Right ventricle myocardium inferior (tissue), 1 donor: ENCODE measurements around the gene CYGB. TPM values are rescaled to one million over a fixed set of nuclear protein-coding genes. Genes with fewer than 3 reads are reported as not detected.

Experiments used
- ATAC-seq: fragments of 200-7000 bp; cut with Tn5 transposase; one replicate; pipeline ENCODE4 v1.9.1; 2020; ENCODE audit warnings: mild to moderate bottlenecking, moderate library complexity
- DNase-seq: peaks from one replicate; pipeline ENCODE4 v3.0.0; 2021; ENCODE audit errors: missing footprints
- intact Hi-C: fragments of 100-400 bp; cut with DNase I; formaldehyde crosslinking; loops from one replicate; pipeline ENCODE4 v1.11.0; 2022
- total RNA-seq: library from RNA; stranded (reverse); fragmentation: NEBNext Ultra II Directional; extraction: Animal tissue kit (Norgen Biotek cat#: 25700); gene quantifications from one replicate; pipeline ENCODE4 v1.2.1, GENCODE V29; 2021
- donor health status: DM: no; HTN: yes; CAD: no; lungs with severe emphysema.

Gene CYGB
- total RNA-seq, 1 donor from 2014 or later = 38.2 TPM

GRCh38 chr17:76557368-76558197 is 20.1 kb upstream of the CYGB start:
- intact Hi-C loops = loop anchor here (5.0 kb wide), 2 partner anchors 65 to 155 kb away; partner anchors contain the start of gene MXRA7
- DNase-seq (peak; percentile 97), ATAC-seq (peak; percentile 88)

- DNase-seq (peak; percentile 72), ATAC-seq (no peak)
- intact Hi-C loops = loop anchor here (5.0 kb wide), 2 partner anchors 65 to 155 kb away; partner anchors contain the start of gene MXRA7
Observed at GRCh38 chr17:76556765-76557367, 19.4 kb upstream of the CYGB start.

DNA sequence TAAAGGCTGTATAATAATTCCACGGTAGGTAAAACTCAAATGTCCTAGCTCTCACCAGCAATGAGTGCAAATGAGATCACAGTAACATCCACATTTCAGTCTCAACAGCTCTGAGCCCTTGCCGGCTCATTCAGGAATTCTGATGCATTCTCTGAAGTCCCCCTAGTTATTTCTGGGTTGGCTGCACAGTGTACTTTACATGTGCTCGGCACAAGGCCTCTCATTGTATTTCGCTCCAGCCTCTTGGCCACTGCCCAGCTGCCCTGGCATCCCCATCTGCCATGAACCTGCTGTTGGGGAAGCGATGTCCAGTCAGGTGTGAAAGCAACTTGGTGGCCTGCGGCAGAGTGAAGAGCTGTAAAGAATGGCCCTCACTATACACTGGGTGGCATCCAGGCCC is 16.6 kb upstream of the CYGB start:
- DNase-seq (peak; percentile 65), ATAC-seq (peak; percentile 39)
- intact Hi-C loops = no loop called here

- intact Hi-C loops = no loop called here
- DNase-seq (peak; percentile 43), ATAC-seq (no peak)
Observed at GRCh38 chr17:76553178-76553908, 15.8 kb upstream of the CYGB start.

- ATAC-seq = no peak
- intact Hi-C loops = no loop called here
- no peak for DNase-seq
Observed at GRCh38 chr17:76551685-76552084, 14.2 kb upstream of the CYGB start.

DNA sequence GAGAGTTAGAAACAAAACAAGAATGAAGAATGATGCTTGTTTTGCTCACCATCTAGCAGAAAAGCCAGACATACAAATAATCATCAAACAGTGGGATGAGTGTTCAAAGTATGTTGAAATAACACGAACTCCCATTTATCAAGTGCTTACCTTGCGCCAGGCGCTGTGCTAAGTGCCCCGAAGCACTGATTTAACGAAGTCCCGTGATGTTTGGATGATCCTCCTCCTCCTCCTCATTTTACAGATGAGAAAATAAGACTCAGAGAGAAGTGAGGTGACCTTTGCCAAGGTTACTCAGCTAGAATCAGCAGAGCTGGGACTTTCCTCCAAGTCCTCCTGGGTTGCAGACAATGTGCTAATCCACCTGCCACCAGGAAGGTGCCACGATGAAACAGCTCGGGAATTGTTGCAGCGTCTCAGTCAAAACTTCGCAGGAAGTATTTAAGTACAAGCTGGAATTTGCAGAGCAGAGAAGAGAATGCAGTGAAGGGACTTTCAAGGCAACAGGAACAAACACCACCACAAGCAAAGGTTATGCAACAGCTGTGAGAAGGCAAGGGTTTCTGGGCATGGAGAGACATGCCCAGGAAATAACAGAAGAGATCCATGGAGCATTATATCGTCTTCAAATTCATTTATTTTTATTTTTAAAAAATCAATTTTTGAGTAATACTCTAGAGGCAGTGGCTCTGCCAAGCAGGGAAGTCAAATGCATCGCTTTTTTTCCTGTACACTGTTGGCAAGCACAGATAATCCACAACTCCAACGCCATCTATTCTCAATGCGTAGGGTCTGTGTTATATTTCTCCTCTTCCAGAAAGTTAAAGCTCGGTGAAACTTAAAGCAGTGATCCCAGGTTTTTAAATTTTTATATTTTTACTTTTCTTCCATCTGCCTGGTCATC is 13.5 kb upstream of the CYGB start:
- intact Hi-C loops = no loop called here

GRCh38 chr17:76549539-76549938 is 12.0 kb upstream of the CYGB start:
- no peak for ATAC-seq
- intact Hi-C loops = no loop called here
- DNase-seq = no peak

More for the DNA sequence above, 13.5 kb upstream of the CYGB start:
- ATAC-seq (no peak), DNase-seq (no peak)

DNA sequence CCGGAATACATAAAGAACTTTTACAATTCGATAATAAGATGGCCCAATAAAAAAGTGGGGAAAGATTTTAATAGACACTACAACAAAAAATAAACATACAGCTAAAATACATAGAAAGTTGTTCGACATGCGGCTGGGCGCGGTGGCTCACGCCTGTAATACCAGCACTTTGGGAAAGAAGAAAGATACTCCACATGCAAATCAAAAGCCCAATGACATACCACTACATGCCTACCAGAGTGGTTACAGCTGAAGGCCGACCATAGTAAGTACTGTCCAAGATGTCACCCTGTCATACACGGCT is 11.7 kb upstream of the CYGB start:
- intact Hi-C loops = no loop called here
- DNase-seq (no peak), ATAC-seq (no peak)

DNA sequence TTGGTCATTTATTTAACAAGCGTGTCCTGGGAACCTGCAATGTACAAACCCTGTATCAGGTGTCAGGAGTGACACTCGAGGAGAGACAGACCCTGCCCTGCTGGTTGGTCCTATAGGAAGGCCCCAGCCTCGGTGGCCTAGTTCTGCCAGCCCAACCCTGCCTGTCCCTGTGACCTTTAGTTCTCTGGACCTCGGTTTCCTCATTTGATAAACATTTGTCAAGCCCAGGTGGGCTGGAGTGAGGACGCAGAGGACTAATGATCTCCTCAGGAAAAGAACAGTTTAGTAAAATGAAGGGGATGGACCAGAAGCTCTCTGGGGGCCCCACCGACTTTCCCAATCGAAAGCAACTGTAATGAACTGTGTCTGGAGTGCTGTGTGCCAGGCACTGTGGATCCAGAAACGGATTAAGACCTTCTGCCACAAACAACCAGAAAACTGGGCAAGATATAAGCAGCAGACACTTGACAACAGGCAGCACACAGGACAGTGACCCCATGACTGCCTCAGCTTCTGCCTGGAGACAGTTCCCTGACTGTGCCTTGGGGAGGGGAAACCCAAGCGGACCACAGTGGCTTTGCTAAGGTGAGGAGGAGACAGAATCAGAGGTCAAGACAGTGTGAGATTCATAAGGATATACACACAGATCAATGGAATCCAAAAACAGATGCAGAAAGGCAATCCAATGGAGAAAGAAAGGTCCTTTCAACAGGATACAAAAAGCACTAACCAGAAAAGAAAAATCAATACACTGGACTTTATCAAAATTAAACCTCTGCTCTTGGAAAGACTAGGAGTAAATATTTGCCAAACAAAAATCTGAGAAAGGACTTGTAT is 11.1 kb upstream of the CYGB start:
- ATAC-seq (no peak), DNase-seq (no peak)
- intact Hi-C loops = no loop called here

- intact Hi-C loops = loop anchor here (1.0 kb wide), 1 partner anchor 24 kb away; no protein-coding TSS in a partner anchor
- no peak for ATAC-seq
- DNase-seq = no peak
Observed at GRCh38 chr17:76547642-76548202, 10.2 kb upstream of the CYGB start.

DNA sequence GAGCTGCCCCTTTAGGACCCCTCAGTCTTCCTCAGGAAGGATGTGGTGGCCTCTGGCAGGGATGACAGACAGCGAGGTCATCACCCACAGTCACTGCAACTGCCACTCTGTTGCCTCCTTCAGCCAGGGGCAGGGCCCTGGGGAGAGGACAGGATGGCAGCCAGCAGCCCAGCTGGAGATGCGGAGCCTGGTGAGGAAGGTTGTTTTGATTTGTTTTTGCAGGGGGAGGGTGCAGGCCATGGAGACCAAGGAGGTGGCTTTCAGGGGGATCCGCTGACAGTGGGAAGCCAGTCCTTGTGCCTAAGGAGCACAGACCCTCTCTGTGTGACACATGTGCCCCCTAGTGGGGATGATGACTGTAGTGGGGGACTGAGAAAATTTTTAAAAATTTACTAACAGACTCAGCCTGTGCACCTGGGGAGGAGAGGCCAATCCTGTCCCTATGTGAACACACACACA is 9.7 kb upstream of the CYGB start:
- intact Hi-C loops = loop anchor here (1.0 kb wide), 1 partner anchor 24 kb away; no protein-coding TSS in a partner anchor
- ATAC-seq = peak; percentile 58
- DNase-seq = no peak

GRCh38 chr17:76546556-76547182 is 9.2 kb upstream of the CYGB start:
- intact Hi-C loops = loop anchor here (1.0 kb wide), 1 partner anchor 23 kb away; no protein-coding TSS in a partner anchor
- no peak for ATAC-seq
- no peak for DNase-seq

GRCh38 chr17:76545918-76546555 is 8.5 kb upstream of the CYGB start:
- ATAC-seq = no peak
- intact Hi-C loops = no loop called here
- no peak for DNase-seq

- intact Hi-C loops = no loop called here
- DNase-seq (no peak), ATAC-seq (peak; percentile 63)
Observed at GRCh38 chr17:76544546-76545365, 7.2 kb upstream of the CYGB start.

GRCh38 chr17:76543826-76544545 is 6.5 kb upstream of the CYGB start:
- DNase-seq (no peak), ATAC-seq (peak; percentile 4)
- intact Hi-C loops = no loop called here
